Epithelial cell of proximal tubule (primary cell): ENCODE measurements around the gene TAS2R60. TPM values are rescaled to one million over a fixed set of nuclear protein-coding genes. Genes with fewer than 3 reads are reported as not detected.

ENCODE experiments used
- DNase-seq: peaks from one replicate; pipeline ENCODE4 v3.0.0-alpha.2; 2011; ENCODE audit warnings: low read depth
- H3K4me3 ChIP-seq: 2 replicates; pipeline ENCODE4 v1.5.1; 2011; ENCODE audit warnings: low read depth, mild to moderate bottlenecking, low read length
- total RNA-seq: library from RNA; depleted of rRNA; stranded (reverse); fragments of >200 nt; gene quantifications from 2 replicates; pipeline ENCODE4 v1.2.3, GENCODE V29; 2015
- TF ChIP-seq, protein P1 (sequence below): conservative IDR thresholded peaks from 2 replicates; pipeline ENCODE4 v1.5.1; 2012; ENCODE audit warnings: low read depth, mild to moderate bottlenecking, low read length

Gene TAS2R60
- total RNA-seq, 1 donor from 2014 or later, result not detected

- TF ChIP-seq, protein P1, sequence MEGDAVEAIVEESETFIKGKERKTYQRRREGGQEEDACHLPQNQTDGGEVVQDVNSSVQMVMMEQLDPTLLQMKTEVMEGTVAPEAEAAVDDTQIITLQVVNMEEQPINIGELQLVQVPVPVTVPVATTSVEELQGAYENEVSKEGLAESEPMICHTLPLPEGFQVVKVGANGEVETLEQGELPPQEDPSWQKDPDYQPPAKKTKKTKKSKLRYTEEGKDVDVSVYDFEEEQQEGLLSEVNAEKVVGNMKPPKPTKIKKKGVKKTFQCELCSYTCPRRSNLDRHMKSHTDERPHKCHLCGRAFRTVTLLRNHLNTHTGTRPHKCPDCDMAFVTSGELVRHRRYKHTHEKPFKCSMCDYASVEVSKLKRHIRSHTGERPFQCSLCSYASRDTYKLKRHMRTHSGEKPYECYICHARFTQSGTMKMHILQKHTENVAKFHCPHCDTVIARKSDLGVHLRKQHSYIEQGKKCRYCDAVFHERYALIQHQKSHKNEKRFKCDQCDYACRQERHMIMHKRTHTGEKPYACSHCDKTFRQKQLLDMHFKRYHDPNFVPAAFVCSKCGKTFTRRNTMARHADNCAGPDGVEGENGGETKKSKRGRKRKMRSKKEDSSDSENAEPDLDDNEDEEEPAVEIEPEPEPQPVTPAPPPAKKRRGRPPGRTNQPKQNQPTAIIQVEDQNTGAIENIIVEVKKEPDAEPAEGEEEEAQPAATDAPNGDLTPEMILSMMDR, result no peak
- DNase-seq, result no peak
- no peak overlapping the region for H3K4me3 ChIP-seq
Observed at GRCh38 chr7:143447466-143447865, 4.2 kb downstream of the TAS2R60 start.

GRCh38 chr7:143448429-143448828 lies 5.2 kb downstream of the TAS2R60 start:
- TF ChIP-seq, protein P1, result no peak
- no peak for DNase-seq

GRCh38 chr7:143449793-143450192 lies 6.5 kb downstream of the TAS2R60 start:
- DNase-seq, result no peak
- TF ChIP-seq, protein P1, result no peak
- H3K4me3 ChIP-seq, result no peak overlapping the region

More at GRCh38 chr7:143448429-143448828, 5.2 kb downstream of the TAS2R60 start:
- no peak overlapping the region for H3K4me3 ChIP-seq

GRCh38 chr7:143451122-143451521 lies 7.9 kb downstream of the TAS2R60 start:
- TF ChIP-seq, protein P1, result no peak
- no peak overlapping the region for H3K4me3 ChIP-seq
- DNase-seq, result no peak

GRCh38 chr7:143451746-143452145 lies 8.5 kb downstream of the TAS2R60 start:
- no peak overlapping the region for H3K4me3 ChIP-seq
- TF ChIP-seq, protein P1, result no peak
- no peak for DNase-seq

DNA sequence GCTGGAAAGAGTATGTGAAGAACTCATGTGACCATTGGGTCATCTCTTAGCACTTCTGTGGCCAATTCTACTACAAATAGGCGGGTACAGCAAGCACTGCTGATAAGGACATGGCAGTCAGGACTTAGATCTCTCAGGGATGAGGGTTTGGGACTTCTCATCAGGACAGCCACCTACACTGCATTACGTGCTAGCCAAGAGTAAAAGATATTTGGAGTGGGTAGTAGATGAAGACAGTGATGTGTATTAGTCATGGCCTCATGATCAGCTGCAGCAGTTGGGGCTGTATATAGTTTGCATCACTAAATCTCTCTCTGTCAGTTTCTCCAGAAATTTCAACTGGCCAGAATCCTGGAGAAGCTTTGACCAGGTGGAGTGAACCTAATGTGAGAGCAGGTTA lies 9.2 kb downstream of the TAS2R60 start:
- TF ChIP-seq, protein P1, result no peak
- no peak overlapping the region for H3K4me3 ChIP-seq

GRCh38 chr7:143454091-143454680 lies 10.9 kb downstream of the TAS2R60 start:
- no peak overlapping the region for H3K4me3 ChIP-seq
- TF ChIP-seq, protein P1, result no peak
- DNase-seq, result no peak

More for the DNA sequence above, 9.2 kb downstream of the TAS2R60 start:
- no peak for DNase-seq
